G401.6 (cell line): Measurements from ENCODE around the gene CT45A2.
"Not testable (repeated sequence)": the region's sequence is repeated elsewhere in the genome, so short reads cannot be mapped to it uniquely, and the experiment has no call there.

Experiments used
- FAIRE-seq: peaks from 2 replicates; lab custom pipeline; 2012; peaks lifted over from hg19 to GRCh38; lab: Jason Lieb, UNC

CT45A2 gene, protein sequence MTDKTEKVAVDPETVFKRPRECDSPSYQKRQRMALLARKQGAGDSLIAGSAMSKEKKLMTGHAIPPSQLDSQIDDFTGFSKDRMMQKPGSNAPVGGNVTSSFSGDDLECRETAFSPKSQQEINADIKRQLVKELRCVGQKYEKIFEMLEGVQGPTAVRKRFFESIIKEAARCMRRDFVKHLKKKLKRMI

DNA sequence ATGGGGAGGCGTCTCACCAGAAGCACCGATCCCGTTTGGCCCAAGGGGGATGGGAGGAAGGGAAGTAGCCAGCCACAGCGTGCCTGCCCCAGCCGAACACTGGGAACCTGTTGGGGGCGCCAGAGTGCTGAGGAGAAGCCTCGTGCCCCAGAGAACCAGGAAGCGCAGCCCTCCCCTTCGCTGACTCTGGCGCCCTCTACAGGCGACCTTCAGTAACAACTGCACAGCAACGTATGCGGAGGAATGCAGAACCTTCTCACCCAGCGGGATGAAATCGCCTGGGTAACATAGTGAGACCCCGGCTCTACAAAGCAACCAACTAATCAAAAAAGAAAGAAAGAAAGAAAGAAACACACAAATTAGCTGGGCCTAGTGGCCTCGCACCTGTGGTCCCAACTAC, at the start of gene CT45A2:
TSS of gene CT45A2 (minus strand) at position 101 of the 400 bp plus-strand sequence. CDS start 3,747 bp downstream, outside the sequence.
- not testable (repeated sequence) for FAIRE-seq

DNA sequence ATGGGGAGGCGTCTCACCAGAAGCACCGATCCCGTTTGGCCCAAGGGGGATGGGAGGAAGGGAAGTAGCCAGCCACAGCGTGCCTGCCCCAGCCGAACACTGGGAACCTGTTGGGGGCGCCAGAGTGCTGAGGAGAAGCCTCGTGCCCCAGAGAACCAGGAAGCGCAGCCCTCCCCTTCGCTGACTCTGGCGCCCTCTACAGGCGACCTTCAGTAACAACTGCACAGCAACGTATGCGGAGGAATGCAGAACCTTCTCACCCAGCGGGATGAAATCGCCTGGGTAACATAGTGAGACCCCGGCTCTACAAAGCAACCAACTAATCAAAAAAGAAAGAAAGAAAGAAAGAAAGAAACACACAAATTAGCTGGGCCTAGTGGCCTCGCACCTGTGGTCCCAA, 34.6 kb upstream of the CT45A2 start, which contains the start of gene CT45A8:
TSS of gene CT45A8 (minus strand) at position 101 of the 400 bp plus-strand sequence. CDS start 3,755 bp downstream, outside the sequence.
- not testable (repeated sequence) for FAIRE-seq

DNA sequence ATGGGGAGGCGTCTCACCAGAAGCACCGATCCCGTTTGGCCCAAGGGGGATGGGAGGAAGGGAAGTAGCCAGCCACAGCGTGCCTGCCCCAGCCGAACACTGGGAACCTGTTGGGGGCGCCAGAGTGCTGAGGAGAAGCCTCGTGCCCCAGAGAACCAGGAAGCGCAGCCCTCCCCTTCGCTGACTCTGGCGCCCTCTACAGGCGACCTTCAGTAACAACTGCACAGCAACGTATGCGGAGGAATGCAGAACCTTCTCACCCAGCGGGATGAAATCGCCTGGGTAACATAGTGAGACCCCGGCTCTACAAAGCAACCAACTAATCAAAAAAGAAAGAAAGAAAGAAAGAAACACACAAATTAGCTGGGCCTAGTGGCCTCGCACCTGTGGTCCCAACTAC, 17.4 kb upstream of the CT45A2 start, which contains the start of gene CT45A7:
TSS of gene CT45A7 (minus strand) at position 101 of the 400 bp plus-strand sequence. CDS start 3,747 bp downstream, outside the sequence.
- FAIRE-seq = not testable (repeated sequence)

DNA sequence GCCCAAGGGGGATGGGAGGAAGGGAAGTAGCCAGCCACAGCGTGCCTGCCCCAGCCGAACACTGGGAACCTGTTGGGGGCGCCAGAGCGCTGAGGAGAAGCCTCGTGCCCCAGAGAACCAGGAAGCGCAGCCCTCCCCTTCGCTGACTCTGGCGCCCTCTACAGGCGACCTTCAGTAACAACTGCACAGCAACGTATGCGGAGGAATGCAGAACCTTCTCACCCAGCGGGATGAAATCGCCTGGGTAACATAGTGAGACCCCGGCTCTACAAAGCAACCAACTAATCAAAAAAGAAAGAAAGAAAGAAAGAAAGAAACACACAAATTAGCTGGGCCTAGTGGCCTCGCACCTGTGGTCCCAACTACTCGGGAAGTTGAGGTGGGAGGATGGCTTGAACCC, 17.1 kb downstream of the CT45A2 start, which contains the start of gene CT45A6:
TSS of gene CT45A6 (minus strand) at position 101 of the 400 bp plus-strand sequence. CDS start 3,794 bp downstream, outside the sequence.
- FAIRE-seq = not testable (repeated sequence)

DNA sequence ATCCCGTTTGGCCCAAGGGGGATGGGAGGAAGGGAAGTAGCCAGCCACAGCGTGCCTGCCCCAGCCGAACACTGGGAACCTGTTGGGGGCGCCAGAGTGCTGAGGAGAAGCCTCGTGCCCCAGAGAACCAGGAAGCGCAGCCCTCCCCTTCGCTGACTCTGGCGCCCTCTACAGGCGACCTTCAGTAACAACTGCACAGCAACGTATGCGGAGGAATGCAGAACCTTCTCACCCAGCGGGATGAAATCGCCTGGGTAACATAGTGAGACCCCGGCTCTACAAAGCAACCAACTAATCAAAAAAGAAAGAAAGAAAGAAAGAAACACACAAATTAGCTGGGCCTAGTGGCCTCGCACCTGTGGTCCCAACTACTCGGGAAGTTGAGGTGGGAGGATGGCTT, 34.4 kb downstream of the CT45A2 start, which contains the start of gene CT45A5:
TSS of gene CT45A5 (minus strand) at position 101 of the 400 bp plus-strand sequence. CDS start 3,774 bp downstream, outside the sequence.
- FAIRE-seq = not testable (repeated sequence)

DNA sequence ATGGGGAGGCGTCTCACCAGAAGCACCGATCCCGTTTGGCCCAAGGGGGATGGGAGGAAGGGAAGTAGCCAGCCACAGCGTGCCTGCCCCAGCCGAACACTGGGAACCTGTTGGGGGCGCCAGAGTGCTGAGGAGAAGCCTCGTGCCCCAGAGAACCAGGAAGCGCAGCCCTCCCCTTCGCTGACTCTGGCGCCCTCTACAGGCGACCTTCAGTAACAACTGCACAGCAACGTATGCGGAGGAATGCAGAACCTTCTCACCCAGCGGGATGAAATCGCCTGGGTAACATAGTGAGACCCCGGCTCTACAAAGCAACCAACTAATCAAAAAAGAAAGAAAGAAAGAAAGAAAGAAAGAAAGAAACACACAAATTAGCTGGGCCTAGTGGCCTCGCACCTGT, 51.7 kb downstream of the CT45A2 start, which contains the start of gene CT45A3:
TSS of gene CT45A3 (minus strand) at position 101 of the 400 bp plus-strand sequence. CDS start 3,747 bp downstream, outside the sequence.
- not testable (repeated sequence) for FAIRE-seq
